Measurements from ENCODE around the gene CLTCL1. TPM values are rescaled to one million over a fixed set of nuclear protein-coding genes. Genes with fewer than 3 reads are reported as not detected.
A peak's percentile ranks its signal among the peaks of the same experiment; 100 is the strongest.
"Not testable (repeated sequence)": the region's sequence is repeated elsewhere in the genome, so short reads cannot be mapped to it uniquely, and the experiment has no call there.

Gene CLTCL1
- total RNA-seq, 1 experiment from 2014 or later: 11.9 TPM

DNA sequence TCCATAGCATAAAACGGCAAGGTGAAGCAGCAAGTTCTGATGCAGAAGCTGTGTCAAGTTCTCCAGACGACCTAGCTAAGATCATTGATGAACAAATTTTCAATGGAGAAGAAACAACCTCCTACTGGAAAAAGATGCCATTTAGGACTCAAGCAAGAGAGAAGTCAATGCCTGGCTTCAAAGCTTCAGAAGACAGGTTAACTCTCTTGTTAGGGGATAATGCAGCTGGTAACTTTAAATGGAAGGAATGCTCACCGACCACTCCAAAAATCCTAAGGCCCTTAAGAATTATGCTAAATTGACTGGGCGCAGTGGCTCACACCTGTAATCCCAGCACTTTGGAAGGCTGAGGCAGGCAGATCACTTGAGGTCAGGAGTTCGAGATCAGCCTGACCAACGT is 31.3 kb downstream of the CLTCL1 start:
- H3K27me3 ChIP-seq (ENCODE audit: control insufficient read depth, insufficient read depth, low read length): no peaks in the 10 kb centered on the region
- intact Hi-C loops (cut with micrococcal nuclease; ENCODE audit: unreplicated experiment) (no loop called here), in situ Hi-C loops (cut with HindIII; ENCODE audit: low pct_unique_long_range_greater_than_20kb, low sequenced_read_pairs) (no loop called here)
- 0 out of 2 replicates have a peak overlapping the region, but pooled peaks have one; percentile 49 for H3K27ac ChIP-seq (ENCODE audit: low read length)
- CTCF ChIA-PET: no interaction called here
- ATAC-seq (no peak), DNase-seq (ENCODE audit: low read depth, low spot score) (no peak)
- no peaks in the 10 kb centered on the region for H3K36me3 ChIP-seq (ENCODE audit: control insufficient read depth, insufficient read depth, low read length)
- no TSS peak for BruUV-seq (replicated peaks)
- no peaks in the 10 kb centered on the region for H3K9me3 ChIP-seq (ENCODE audit: control insufficient read depth, insufficient read depth, low read depth, low read length)
- H3K4me1 ChIP-seq (ENCODE audit: control insufficient read depth, insufficient read depth, low read length): no peaks in the 10 kb centered on the region
- peak overlapping the region in 1 of 2 experiments; percentile 44; a peak in 1 of 4 replicates for H3K4me3 ChIP-seq (ENCODE audit: low read depth in 2 of 2, low read length in 2 of 2)
- POLR2A ChIA-PET: no interaction called here
- no peak for TF ChIP-seq TCF7L2 (IDR thresholded peaks at IDR 0.05; ENCODE audit: low read depth, low read length)
- TF ChIP-seq REST (IDR thresholded peaks at IDR 0.05; ENCODE audit: insufficient read depth in 1 of 2, low read depth in 2 of 2, low read length in 1 of 2): no peak
- TF ChIP-seq POLR2AphosphoS5 (IDR thresholded peaks at IDR 0.05; ENCODE audit: low read depth, low read length): no peak
- TF ChIP-seq SIN3A (IDR thresholded peaks at IDR 0.05; ENCODE audit: borderline replicate concordance, insufficient read depth, low read depth, low read length): no peak
- no peak for TF ChIP-seq CTCF (IDR thresholded peaks at IDR 0.05)

- H3K4me1 ChIP-seq (ENCODE audit: control insufficient read depth, insufficient read depth, low read length); BruUV-seq (replicated peaks); H3K9me3 ChIP-seq (ENCODE audit: control insufficient read depth, insufficient read depth, low read depth, low read length); in situ Hi-C loops (cut with HindIII; ENCODE audit: low pct_unique_long_range_greater_than_20kb, low sequenced_read_pairs); ATAC-seq; H3K36me3 ChIP-seq (ENCODE audit: control insufficient read depth, insufficient read depth, low read length); H3K27me3 ChIP-seq (ENCODE audit: control insufficient read depth, insufficient read depth, low read length); H3K4me3 ChIP-seq (ENCODE audit: low read depth in 2 of 2, low read length in 2 of 2); POLR2A ChIA-PET; DNase-seq (ENCODE audit: low read depth, low spot score); H3K27ac ChIP-seq (ENCODE audit: low read length); intact Hi-C loops (cut with micrococcal nuclease; ENCODE audit: unreplicated experiment): not testable (repeated sequence)
- CTCF ChIA-PET: interaction anchor here (0.6 kb wide), 1 partner anchor 36 kb away, joined by 3 read pairs; no protein-coding TSS in a partner anchor
These were observed 32.6 kb downstream of the CLTCL1 start for GRCh38 chr22:19258968-19259288.

GRCh38 chr22:19258371-19258770 is 33.1 kb downstream of the CLTCL1 start:
- no peak overlapping the region for H3K27ac ChIP-seq (ENCODE audit: low read length)
- H3K4me3 ChIP-seq (ENCODE audit: low read depth in 2 of 2, low read length in 2 of 2): no peak overlapping the region
- H3K27me3 ChIP-seq (ENCODE audit: control insufficient read depth, insufficient read depth, low read length): no peaks in the 10 kb centered on the region
- BruUV-seq (replicated peaks): no TSS peak
- ChIA-PET POLR2A (no interaction called here), CTCF (no interaction called here)
- no peak for DNase-seq (ENCODE audit: low read depth, low spot score)
- H3K9me3 ChIP-seq (ENCODE audit: control insufficient read depth, insufficient read depth, low read depth, low read length): no peaks in the 10 kb centered on the region
- no peak for ATAC-seq
- in situ Hi-C loops (cut with HindIII; ENCODE audit: low pct_unique_long_range_greater_than_20kb, low sequenced_read_pairs): no loop called here
- H3K36me3 ChIP-seq (ENCODE audit: control insufficient read depth, insufficient read depth, low read length): no peaks in the 10 kb centered on the region
- TF ChIP-seq CTCF (IDR thresholded peaks at IDR 0.05): no peak
- TF ChIP-seq SIN3A (IDR thresholded peaks at IDR 0.05; ENCODE audit: borderline replicate concordance, insufficient read depth, low read depth, low read length): no peak
- no peak for TF ChIP-seq TCF7L2 (IDR thresholded peaks at IDR 0.05; ENCODE audit: low read depth, low read length)
- no peak for TF ChIP-seq POLR2AphosphoS5 (IDR thresholded peaks at IDR 0.05; ENCODE audit: low read depth, low read length)
- TF ChIP-seq REST (IDR thresholded peaks at IDR 0.05; ENCODE audit: insufficient read depth in 1 of 2, low read depth in 2 of 2, low read length in 1 of 2): no peak
- no peaks in the 10 kb centered on the region for H3K4me1 ChIP-seq (ENCODE audit: control insufficient read depth, insufficient read depth, low read length)
- intact Hi-C loops (cut with micrococcal nuclease; ENCODE audit: unreplicated experiment): no loop called here

DNA sequence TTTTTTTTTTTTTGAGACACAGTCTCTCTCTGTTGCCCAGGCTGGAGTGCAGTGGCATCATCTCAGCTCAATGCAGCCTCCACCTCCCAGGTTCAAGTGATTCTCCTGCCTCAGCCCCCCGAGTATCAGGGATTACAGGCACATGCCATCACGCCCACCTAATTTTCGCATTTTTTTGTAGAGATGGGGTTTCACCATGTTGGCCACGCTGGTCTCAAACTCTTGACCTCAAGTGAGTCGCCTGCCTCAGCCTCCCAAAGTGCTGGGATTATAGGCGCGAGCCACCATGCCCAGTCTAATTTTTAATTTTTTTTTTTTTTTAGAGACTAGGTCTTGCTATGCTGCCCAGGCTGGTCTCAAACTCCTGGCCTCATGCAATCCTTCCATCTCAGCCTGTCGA is 35.2 kb downstream of the CLTCL1 start:
- H3K27ac ChIP-seq (ENCODE audit: low read length); in situ Hi-C loops (cut with HindIII; ENCODE audit: low pct_unique_long_range_greater_than_20kb, low sequenced_read_pairs); POLR2A ChIA-PET; H3K4me3 ChIP-seq (ENCODE audit: low read depth in 2 of 2, low read length in 2 of 2); DNase-seq (ENCODE audit: low read depth, low spot score); BruUV-seq (replicated peaks); ATAC-seq; intact Hi-C loops (cut with micrococcal nuclease; ENCODE audit: unreplicated experiment); H3K36me3 ChIP-seq (ENCODE audit: control insufficient read depth, insufficient read depth, low read length); H3K27me3 ChIP-seq (ENCODE audit: control insufficient read depth, insufficient read depth, low read length); H3K4me1 ChIP-seq (ENCODE audit: control insufficient read depth, insufficient read depth, low read length); H3K9me3 ChIP-seq (ENCODE audit: control insufficient read depth, insufficient read depth, low read depth, low read length); CTCF ChIA-PET: not testable (repeated sequence)
